ENCODE data around the gene PAGE5. TPM values are rescaled to one million over a fixed set of nuclear protein-coding genes. Genes with fewer than 3 reads are reported as not detected.
A peak's percentile ranks its signal among the peaks of the same experiment; 100 is the strongest.

The PAGE5 gene
- total and polyA plus RNA-seq, 3 donors from 2014 or later: 20.3 to 39.6 (median 28.7) TPM

DNA sequence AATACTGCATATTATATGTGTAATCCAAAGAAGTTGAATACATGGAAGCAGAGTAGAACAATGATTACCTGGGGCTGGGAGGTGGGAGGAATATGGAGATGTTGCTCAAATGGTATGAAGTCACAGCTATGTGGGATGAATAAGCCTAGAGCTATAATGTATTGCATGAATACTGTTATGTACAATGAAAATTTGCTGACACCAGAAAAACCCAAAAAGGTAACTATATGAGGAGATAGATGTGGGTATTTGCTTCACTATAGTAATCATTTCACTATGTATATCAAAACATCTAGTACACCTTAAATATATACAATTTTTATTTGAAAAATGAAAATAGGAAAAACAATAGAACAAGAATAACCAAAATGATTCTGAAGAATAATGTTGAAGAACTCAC is 33.4 kb downstream of the PAGE5 start:
- intact Hi-C loops (cut with DNase I; ENCODE audit: low total_unique reads): no loop called here
- no peak for DNase-seq

DNA sequence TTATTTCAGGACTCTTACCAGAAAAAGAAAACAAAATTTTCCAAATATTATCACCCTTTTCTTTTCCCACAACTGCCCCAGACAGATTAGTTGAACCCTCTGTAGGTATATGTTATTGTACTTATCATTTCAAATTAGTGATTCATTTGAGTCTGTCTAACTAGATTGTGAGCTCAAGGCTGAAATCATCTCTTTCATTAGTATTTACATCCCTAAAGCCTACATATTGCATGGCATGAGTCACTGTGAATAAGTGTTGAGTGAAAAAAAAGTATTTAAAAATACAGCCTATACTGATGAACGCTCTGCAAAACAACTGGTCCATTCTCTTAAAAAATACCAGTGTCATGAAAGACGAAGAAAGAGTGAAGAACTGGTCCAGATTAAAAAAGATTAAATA is 40.7 kb downstream of the PAGE5 start:
- Histone ChIP-seq H3K27ac (no peak overlapping the region), H3K36me3 (ENCODE audit: low read depth, missing control alignments) (no peaks in the 10 kb centered on the region), H3K9me3 (no peaks in the 10 kb centered on the region), H3K4me1 (no peaks in the 10 kb centered on the region), H3K4me3 (no peak overlapping the region), H3K27me3 (no peaks in the 10 kb centered on the region)
- 87 to 88% methylated on average over 2 of the region's 2 CpGs for WGBS, 2 donors
- no peak for TF ChIP-seq POLR2A (IDR thresholded peaks at IDR 0.05)
- TF ChIP-seq, protein P1, sequence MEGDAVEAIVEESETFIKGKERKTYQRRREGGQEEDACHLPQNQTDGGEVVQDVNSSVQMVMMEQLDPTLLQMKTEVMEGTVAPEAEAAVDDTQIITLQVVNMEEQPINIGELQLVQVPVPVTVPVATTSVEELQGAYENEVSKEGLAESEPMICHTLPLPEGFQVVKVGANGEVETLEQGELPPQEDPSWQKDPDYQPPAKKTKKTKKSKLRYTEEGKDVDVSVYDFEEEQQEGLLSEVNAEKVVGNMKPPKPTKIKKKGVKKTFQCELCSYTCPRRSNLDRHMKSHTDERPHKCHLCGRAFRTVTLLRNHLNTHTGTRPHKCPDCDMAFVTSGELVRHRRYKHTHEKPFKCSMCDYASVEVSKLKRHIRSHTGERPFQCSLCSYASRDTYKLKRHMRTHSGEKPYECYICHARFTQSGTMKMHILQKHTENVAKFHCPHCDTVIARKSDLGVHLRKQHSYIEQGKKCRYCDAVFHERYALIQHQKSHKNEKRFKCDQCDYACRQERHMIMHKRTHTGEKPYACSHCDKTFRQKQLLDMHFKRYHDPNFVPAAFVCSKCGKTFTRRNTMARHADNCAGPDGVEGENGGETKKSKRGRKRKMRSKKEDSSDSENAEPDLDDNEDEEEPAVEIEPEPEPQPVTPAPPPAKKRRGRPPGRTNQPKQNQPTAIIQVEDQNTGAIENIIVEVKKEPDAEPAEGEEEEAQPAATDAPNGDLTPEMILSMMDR (IDR thresholded peaks at IDR 0.05): no peak
- no peak for DNase-seq
- intact Hi-C loops (cut with DNase I; ENCODE audit: low total_unique reads): no loop called here

More for the DNA sequence above, 33.4 kb downstream of the PAGE5 start:
- Histone ChIP-seq H3K4me1 (no peaks in the 10 kb centered on the region), H3K9me3 (no peaks in the 10 kb centered on the region), H3K27ac (no peak overlapping the region), H3K4me3 (no peak overlapping the region), H3K36me3 (ENCODE audit: low read depth, missing control alignments) (no peaks in the 10 kb centered on the region), H3K27me3 (no peaks in the 10 kb centered on the region)
- TF ChIP-seq, protein P1 (IDR thresholded peaks at IDR 0.05): no peak
- no peak for TF ChIP-seq POLR2A (IDR thresholded peaks at IDR 0.05)

DNA sequence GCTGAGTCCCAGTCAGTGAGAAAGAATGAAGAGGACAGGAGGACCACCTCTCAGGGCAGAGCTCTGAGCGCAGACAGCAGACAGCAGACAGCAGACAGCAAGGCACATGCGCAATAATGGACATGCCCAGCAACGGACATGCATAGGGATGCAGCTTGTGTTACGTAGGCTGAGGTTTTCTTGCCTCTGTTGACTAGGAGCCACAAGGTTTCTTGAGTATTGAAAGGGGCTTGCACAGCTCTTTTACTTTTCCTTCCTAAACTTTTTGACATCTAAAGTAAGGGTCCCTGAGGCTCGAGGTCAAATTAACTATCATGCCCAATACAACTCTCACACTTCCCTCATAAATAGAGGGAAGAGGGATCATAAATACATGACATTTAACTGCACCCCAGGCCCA is 44.7 kb downstream of the PAGE5 start, which contains the start of gene PAGE3:
PAGE3 (minus strand) TSS at position 101 of the 400 bp plus-strand sequence. CDS start 1,013 bp downstream, outside the sequence.
- DNase-seq: peak; percentile 15
- Histone ChIP-seq H3K27me3 (no peaks in the 10 kb centered on the region), H3K9me3 (no peaks in the 10 kb centered on the region), H3K4me1 (no peaks in the 10 kb centered on the region), H3K27ac (no peak within 1 kb of the TSS), H3K36me3 (ENCODE audit: low read depth, missing control alignments) (no peaks in the 10 kb centered on the region), H3K4me3 (no peak within 1 kb of the TSS)
- WGBS, 2 donors: 76 to 82% methylated on average over 5 of the region's 5 CpGs
- intact Hi-C loops (cut with DNase I; ENCODE audit: low total_unique reads): no loop called here
- TF ChIP-seq, protein P1 (IDR thresholded peaks at IDR 0.05): no peak
- no peak for TF ChIP-seq POLR2A (IDR thresholded peaks at IDR 0.05)

Other genes with a start within 250 kb of the PAGE5 start
- gene PFKFB1, start 226.2 kb upstream of the PAGE5 start, total RNA-seq: 1 to 10 TPM; 1.4 to 1.5 TPM
- 1.0 TPM for gene PFKFB1, start 226.2 kb upstream of the PAGE5 start, polyA plus RNA-seq (ENCODE audit: insufficient read depth, low read depth, low replicate concordance)
- gene APEX2, start 220.0 kb upstream of the PAGE5 start, total RNA-seq: 10 to 100 TPM; 13.1 to 16.6 TPM
- 10.4 TPM for gene APEX2, start 220.0 kb upstream of the PAGE5 start, polyA plus RNA-seq (ENCODE audit: insufficient read depth, low read depth, low replicate concordance)
- gene ALAS2, start 189.4 kb upstream of the PAGE5 start, total RNA-seq: under 1 TPM; 0.16 to 0.19 TPM
- 0.62 TPM for gene ALAS2, start 189.4 kb upstream of the PAGE5 start, polyA plus RNA-seq (ENCODE audit: insufficient read depth, low read depth, low replicate concordance)
- 10 to 100 TPM; 33.9 to 50.8 TPM for gene PAGE2B, start 145.3 kb upstream of the PAGE5 start, total RNA-seq
- 86.8 TPM for gene PAGE2B, start 145.3 kb upstream of the PAGE5 start, polyA plus RNA-seq (ENCODE audit: insufficient read depth, low read depth, low replicate concordance)
- gene PAGE2, start 131.3 kb upstream of the PAGE5 start, total RNA-seq: 10 to 100 TPM; 24.3 to 31.4 TPM
- gene PAGE2, start 131.3 kb upstream of the PAGE5 start, polyA plus RNA-seq (ENCODE audit: insufficient read depth, low read depth, low replicate concordance): 34.3 TPM
- 1 to 10 TPM; 1.6 to 1.8 TPM for gene PAGE3, start 44.6 kb downstream of the PAGE5 start, total RNA-seq
- gene PAGE3, start 44.6 kb downstream of the PAGE5 start, polyA plus RNA-seq (ENCODE audit: insufficient read depth, low read depth, low replicate concordance): 7.6 TPM
- 100 to 1,000 TPM; 103 to 119 TPM for gene MAGEH1, start 231.8 kb downstream of the PAGE5 start, total RNA-seq
- gene MAGEH1, start 231.8 kb downstream of the PAGE5 start, polyA plus RNA-seq (ENCODE audit: insufficient read depth, low read depth, low replicate concordance): 87.0 TPM